SK-N-MC (cell line): ENCODE results near the gene ASPSCR1.

Source experiments
- DNase-seq: peaks from one replicate; pipeline ENCODE4 v3.0.0-alpha.2; 2011; ENCODE audit warnings: low read depth, low spot score
- H3K27ac ChIP-seq: fragments of 200-600 bp; sonication (generic); 2 replicates; pipeline ENCODE4 v1.5.1; 2016; ENCODE audit warnings: mixed run types
- H3K36me3 ChIP-seq: fragments of 200-600 bp; sonication (generic); 2 replicates; pipeline ENCODE4 v1.6.1; 2017; ENCODE audit warnings: antibody characterized with exemption, low read length, mixed read lengths; ENCODE audit not compliant: insufficient read depth
- H3K4me3 ChIP-seq: fragments of 200-600 bp; sonication (generic); 2 replicates; pipeline ENCODE4 v1.5.1; 2016
- H3K9ac ChIP-seq: fragments of 200-600 bp; sonication (generic); 2 replicates; pipeline ENCODE4 v1.8.0; 2017; ENCODE audit warnings: mixed run types, mixed read lengths; ENCODE audit not compliant: insufficient read length
- H3K9me3 ChIP-seq: fragments of 200-600 bp; sonication (generic); 2 replicates; pipeline ENCODE4 v1.6.1; 2017; ENCODE audit warnings: low read depth, mild to moderate bottlenecking, antibody characterized with exemption, low read length, moderate library complexity, mixed read lengths
- EZH2 ChIP-seq: fragments of 200-600 bp; sonication (generic); IDR thresholded peaks from one replicate; pipeline ENCODE4 v1.6.1; 2017; ENCODE audit warnings: antibody characterized with exemption
- FOXP2 ChIP-seq: optimal IDR thresholded peaks from 2 replicates; pipeline ENCODE3; 2011; ENCODE audit warnings: mild to moderate bottlenecking, moderate library complexity; ENCODE audit not compliant: insufficient read depth; ENCODE audit errors: extremely low read length, control extremely low read depth
- POLR2AphosphoS5 ChIP-seq: IDR thresholded peaks from 2 replicates; pipeline ENCODE4 v1.6.1; 2012; ENCODE audit warnings: mild to moderate bottlenecking, low read depth, low read length, borderline replicate concordance

The ASPSCR1 gene

GRCh38 chr17:81998691-81999438, 21.4 kb downstream of the ASPSCR1 start:
- no peak for DNase-seq
- Histone ChIP-seq H3K4me3 (no peak overlapping the region), H3K9ac (no peak overlapping the region), H3K36me3 (no peaks in the 10 kb centered on the region), H3K27ac (no peak overlapping the region), H3K9me3 (no peaks in the 10 kb centered on the region)
- TF ChIP-seq EZH2, result no peak
- TF ChIP-seq FOXP2, result no peak
- no peak for TF ChIP-seq POLR2AphosphoS5

- no peak overlapping the region for H3K27ac ChIP-seq
- TF ChIP-seq EZH2 (no peak), FOXP2 (no peak), POLR2AphosphoS5 (no peak)
- DNase-seq, result no peak
Measured at GRCh38 chr17:81999587-81999975, 22.2 kb downstream of the ASPSCR1 start.

GRCh38 chr17:81999976-82000802, 22.8 kb downstream of the ASPSCR1 start:
- Histone ChIP-seq H3K27ac (no peak overlapping the region), H3K4me3 (no peak overlapping the region), H3K9me3 (no peaks in the 10 kb centered on the region), H3K36me3 (no peaks in the 10 kb centered on the region), H3K9ac (no peak overlapping the region)
- no peak for DNase-seq
- TF ChIP-seq POLR2AphosphoS5 (no peak), EZH2 (no peak), FOXP2 (no peak)

More at GRCh38 chr17:81999587-81999975, 22.2 kb downstream of the ASPSCR1 start:
- H3K4me3 ChIP-seq, result no peak overlapping the region
- no peaks in the 10 kb centered on the region for H3K9me3 ChIP-seq
- no peaks in the 10 kb centered on the region for H3K36me3 ChIP-seq
- no peak overlapping the region for H3K9ac ChIP-seq

GRCh38 chr17:82000803-82001570, 23.6 kb downstream of the ASPSCR1 start:
- H3K27ac ChIP-seq, result no peak overlapping the region
- no peaks in the 10 kb centered on the region for H3K9me3 ChIP-seq
- H3K36me3 ChIP-seq, result no peaks in the 10 kb centered on the region
- DNase-seq, result no peak
- H3K9ac ChIP-seq, result no peak overlapping the region
- TF ChIP-seq POLR2AphosphoS5 (no peak), FOXP2 (no peak), EZH2 (no peak)
- H3K4me3 ChIP-seq, result no peak overlapping the region

GRCh38 chr17:82001571-82002056, 24.2 kb downstream of the ASPSCR1 start:
- H3K27ac ChIP-seq, result no peak overlapping the region
- TF ChIP-seq EZH2 (no peak), FOXP2 (no peak), POLR2AphosphoS5 (no peak)
- H3K36me3 ChIP-seq, result no peaks in the 10 kb centered on the region
- no peaks in the 10 kb centered on the region for H3K9me3 ChIP-seq
- DNase-seq, result no peak
- H3K9ac ChIP-seq, result no peak overlapping the region
- H3K4me3 ChIP-seq, result no peak overlapping the region

- TF ChIP-seq EZH2 (no peak), POLR2AphosphoS5 (no peak), FOXP2 (no peak)
- Histone ChIP-seq H3K9me3 (no peaks in the 10 kb centered on the region), H3K27ac (no peak overlapping the region), H3K4me3 (no peak overlapping the region), H3K9ac (no peak overlapping the region), H3K36me3 (no peaks in the 10 kb centered on the region)
- no peak for DNase-seq
Measured at GRCh38 chr17:82003411-82004381, 26.3 kb downstream of the ASPSCR1 start.

GRCh38 chr17:82004517-82005455, 27.4 kb downstream of the ASPSCR1 start:
- DNase-seq, result no peak
- Histone ChIP-seq H3K36me3 (no peaks in the 10 kb centered on the region), H3K9me3 (no peaks in the 10 kb centered on the region), H3K4me3 (no peak overlapping the region), H3K27ac (no peak overlapping the region), H3K9ac (no peak overlapping the region)
- no peak for TF ChIP-seq EZH2
- TF ChIP-seq FOXP2, result no peak
- no peak for TF ChIP-seq POLR2AphosphoS5
